Kidney (tissue), 14 donors: Measurements from ENCODE around the gene CHST5. TPM values are rescaled to one million over a fixed set of nuclear protein-coding genes. Genes with fewer than 3 reads are reported as not detected.

Experiments used
- DNase-seq, 5 donors: peaks; one replicate each; pipeline ENCODE4 v3.0.0-alpha.2; 2013 to 2020
- FAIRE-seq: peaks from 2 replicates; lab custom pipeline; 2012; peaks lifted over from hg19 to GRCh38; lab: Jason Lieb, UNC
- H3K27ac ChIP-seq, 2 donors: one replicate each; pipeline ENCODE4 v1.7.0; 2013; ENCODE audit warnings: low read depth in 2 of 2, low read length in 2 of 2, inconsistent platforms in 1 of 2
- H3K27me3 ChIP-seq: one replicate; pipeline ENCODE4 v1.7.1; 2013; ENCODE audit warnings: low read length, inconsistent platforms; ENCODE audit not compliant: control insufficient read depth, insufficient read depth
- H3K36me3 ChIP-seq, 3 donors: one replicate each; pipeline versions ENCODE4 v1.7.0 to v1.7.1; 2013; ENCODE audit warnings: low read length in 3 of 3, control low read depth in 1 of 3, inconsistent platforms in 1 of 3; ENCODE audit not compliant: insufficient read depth in 3 of 3, control insufficient read depth in 2 of 3
- H3K4me1 ChIP-seq, 3 donors: one replicate each; pipeline versions ENCODE4 v1.7.0 to v1.7.1; 2013; ENCODE audit warnings: low read length in 3 of 3, inconsistent platforms in 1 of 3, low read depth in 1 of 3; ENCODE audit not compliant: control insufficient read depth in 2 of 3, insufficient read depth in 2 of 3
- H3K4me3 ChIP-seq, 3 donors: one replicate each; pipeline versions ENCODE4 v1.7.0 to v1.8.1; 2013; ENCODE audit warnings: low read length in 3 of 3, control low read depth in 1 of 3, inconsistent platforms in 1 of 3
- H3K9ac ChIP-seq, 3 donors: one replicate each; pipeline versions ENCODE4 v1.7.0 to v1.7.1; 2013; ENCODE audit warnings: low read length in 3 of 3, control low read depth in 1 of 3, inconsistent platforms in 1 of 3
- H3K9me3 ChIP-seq, 3 donors: one replicate each; pipeline versions ENCODE4 v1.7.0 to v1.7.1; 2013; ENCODE audit warnings: low read length in 3 of 3, control low read depth in 1 of 3, inconsistent platforms in 1 of 3; ENCODE audit not compliant: control insufficient read depth in 2 of 3, insufficient read depth in 1 of 3
- CTCF ChIP-seq: IDR thresholded peaks from 3 replicates; pipeline ENCODE4 v1.5.1; 2012; ENCODE audit warnings: mild to moderate bottlenecking, moderate library complexity, borderline replicate concordance; ENCODE audit not compliant: insufficient read depth; ENCODE audit errors: extremely low read depth
- intact Hi-C: fragments of 100-400 bp; cut with DNase I; formaldehyde crosslinking; loops from one replicate; pipeline ENCODE4 v1.11.1; 2022
- polyA plus RNA-seq: library from polyadenylated mRNA; stranded (reverse); fragments of 350-450 nt; fragmentation: Illumina TruSeq; extraction: RNeasy Lipid Tissue Mini Kit (QIAGEN cat#74804); gene quantifications from one replicate; pipeline ENCODE4 v1.2.3, GENCODE V29; 2014; ENCODE audit warnings: low read depth, low replicate concordance; ENCODE audit not compliant: insufficient read depth
- total RNA-seq: library from RNA; stranded (reverse); fragmentation: NEBNext Ultra II Directional; extraction: Animal tissue kit (Norgen Biotek cat#: 25700); gene quantifications from one replicate; pipeline ENCODE4 v1.2.1, GENCODE V29; 2021
- donor health status: control.
- donor health status: control.
- donor health status: control.
- donor health status: control.
- donor health status: control.
- donor health status: DM: yes; HTN: yes; CAD: no.
- donor health status: Normal renal cell carcinoma (clear cell type).

The CHST5 gene
- total and polyA plus RNA-seq, 2 donors from 2014 or later, result 0.13 to 0.28 TPM

GRCh38 chr16:75483222-75483621 lies 52.7 kb downstream of the CHST5 start:
- Histone ChIP-seq H3K36me3 (no peaks in the 10 kb centered on the region), H3K9ac (no peak overlapping the region), H3K4me1 (no peaks in the 10 kb centered on the region), H3K27ac (no peak overlapping the region), H3K4me3 (no peak overlapping the region), H3K9me3 (no peaks in the 10 kb centered on the region), H3K27me3 (no peaks in the 10 kb centered on the region)
- TF ChIP-seq CTCF, result no peak
- intact Hi-C loops, result no loop called here
- FAIRE-seq (no peak), DNase-seq (no peak)

- H3K4me1 ChIP-seq, result no peaks in the 10 kb centered on the region
Observed at GRCh38 chr16:75482434-75483205, 53.3 kb downstream of the CHST5 start.

GRCh38 chr16:75481475-75481874 lies 54.4 kb downstream of the CHST5 start:
- Histone ChIP-seq H3K27me3 (no peaks in the 10 kb centered on the region), H3K9me3 (no peaks in the 10 kb centered on the region), H3K27ac (no peak overlapping the region), H3K4me1 (no peaks in the 10 kb centered on the region), H3K4me3 (no peak overlapping the region), H3K36me3 (no peaks in the 10 kb centered on the region), H3K9ac (no peak overlapping the region)
- no peak for DNase-seq
- intact Hi-C loops, result no loop called here
- TF ChIP-seq CTCF, result no peak
- FAIRE-seq, result no peak

More at GRCh38 chr16:75482434-75483205, 53.3 kb downstream of the CHST5 start:
- FAIRE-seq (no peak), DNase-seq (no peak)
- Histone ChIP-seq H3K27me3 (no peaks in the 10 kb centered on the region), H3K36me3 (no peaks in the 10 kb centered on the region), H3K4me3 (no peak overlapping the region), H3K27ac (no peak overlapping the region), H3K9me3 (no peaks in the 10 kb centered on the region), H3K9ac (no peak overlapping the region)
- intact Hi-C loops, result no loop called here
- TF ChIP-seq CTCF, result no peak
